ENCODE measurements around the gene MIF4GD.
"Not testable (repeated sequence)": the region's sequence is repeated elsewhere in the genome, so short reads cannot be mapped to it uniquely, and the experiment has no call there.

Gene MIF4GD

DNA sequence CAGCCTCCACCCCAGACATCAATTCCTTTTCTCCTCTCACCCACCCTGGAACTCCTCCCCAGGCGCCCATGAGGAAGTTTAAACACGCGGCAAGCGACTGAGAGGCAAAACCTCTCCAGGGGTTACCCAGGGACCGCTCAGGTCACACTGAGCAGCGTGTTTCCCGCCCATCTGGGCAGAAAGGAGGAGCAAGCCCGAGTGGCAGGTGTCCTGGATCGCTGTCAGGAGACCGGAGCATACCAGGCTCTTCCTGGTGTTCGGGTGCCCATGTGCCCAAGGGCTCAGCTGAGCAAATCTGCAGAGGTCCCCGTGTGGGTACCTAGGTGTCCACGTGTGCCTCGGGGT, 17.7 kb upstream of the MIF4GD start:
- TF ChIP-seq POLR2AphosphoS5 (IDR thresholded peaks at IDR 0.05; ENCODE audit: low read depth, low read length) (no peak), SPI1 (IDR thresholded peaks at IDR 0.05; ENCODE audit: low read depth, low read length) (no peak), TAF1 (IDR thresholded peaks at IDR 0.05; ENCODE audit: low read depth, low read length) (no peak), POLR2A (IDR thresholded peaks at IDR 0.05; ENCODE audit: low read depth, low read length) (no peak), POU2F2 (IDR thresholded peaks at IDR 0.05; ENCODE audit: low read depth, low read length) (no peak), PAX5 (IDR thresholded peaks at IDR 0.05; ENCODE audit: insufficient read depth, low read length, severe bottlenecking) (no peak)
- DNase-seq (ENCODE audit: insufficient read length, low spot score), result no peak
- FAIRE-seq, result no peak

DNA sequence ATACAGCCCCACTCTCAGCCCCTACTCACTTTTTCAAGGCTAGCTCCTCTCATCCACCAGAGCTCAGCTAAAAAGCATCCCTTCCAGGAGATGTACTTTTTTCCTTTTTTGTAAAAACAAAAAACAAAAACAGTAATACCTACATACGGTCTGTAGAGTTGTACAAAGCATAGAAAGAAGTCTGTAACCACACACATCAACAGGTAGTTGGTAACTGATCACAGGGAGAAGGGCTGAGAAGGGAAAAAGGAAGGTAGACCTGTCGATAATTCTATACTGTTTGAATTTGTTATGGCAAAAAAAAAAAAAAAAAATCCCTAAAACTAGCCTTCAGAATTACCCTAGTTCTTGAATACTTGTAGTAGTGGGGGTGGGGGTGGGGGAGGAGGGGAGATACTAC, 17.3 kb upstream of the MIF4GD start:
- TF ChIP-seq POU2F2 (IDR thresholded peaks at IDR 0.05; ENCODE audit: low read depth, low read length) (no peak), TAF1 (IDR thresholded peaks at IDR 0.05; ENCODE audit: low read depth, low read length) (no peak), PAX5 (IDR thresholded peaks at IDR 0.05; ENCODE audit: insufficient read depth, low read length, severe bottlenecking) (no peak), SPI1 (IDR thresholded peaks at IDR 0.05; ENCODE audit: low read depth, low read length) (no peak), POLR2A (IDR thresholded peaks at IDR 0.05; ENCODE audit: low read depth, low read length) (no peak), POLR2AphosphoS5 (IDR thresholded peaks at IDR 0.05; ENCODE audit: low read depth, low read length) (no peak)
- no peak for FAIRE-seq

DNA sequence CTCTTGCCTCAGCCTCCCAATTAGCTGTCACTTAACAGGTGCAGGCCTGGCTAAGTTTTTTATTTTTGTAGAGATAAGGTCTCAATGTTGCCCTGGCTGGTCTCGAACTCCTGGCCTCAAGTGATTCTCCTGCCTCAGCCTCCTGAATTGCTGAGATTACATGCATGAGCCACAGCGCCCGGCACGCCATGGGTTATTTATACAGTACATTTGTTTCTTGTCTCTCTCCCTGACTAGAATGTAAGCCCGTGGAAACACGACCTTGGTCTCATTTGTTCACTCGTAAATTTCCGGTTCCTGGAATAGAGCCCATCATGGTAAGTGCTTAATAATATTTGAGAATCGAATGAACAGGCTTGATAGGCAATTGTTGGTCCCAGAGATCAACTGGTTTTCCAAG, 16.2 kb upstream of the MIF4GD start:
- DNase-seq (ENCODE audit: insufficient read length, low spot score) (no peak), FAIRE-seq (no peak)
- no peak for TF ChIP-seq TAF1 (IDR thresholded peaks at IDR 0.05; ENCODE audit: low read depth, low read length)
- TF ChIP-seq SPI1 (IDR thresholded peaks at IDR 0.05; ENCODE audit: low read depth, low read length), result no peak
- TF ChIP-seq POLR2AphosphoS5 (IDR thresholded peaks at IDR 0.05; ENCODE audit: low read depth, low read length), result no peak
- no peak for TF ChIP-seq POLR2A (IDR thresholded peaks at IDR 0.05; ENCODE audit: low read depth, low read length)
- TF ChIP-seq PAX5 (IDR thresholded peaks at IDR 0.05; ENCODE audit: insufficient read depth, low read length, severe bottlenecking), result no peak
- no peak for TF ChIP-seq POU2F2 (IDR thresholded peaks at IDR 0.05; ENCODE audit: low read depth, low read length)

More for the DNA sequence above, 17.3 kb upstream of the MIF4GD start:
- DNase-seq (ENCODE audit: insufficient read length, low spot score), result no peak

DNA sequence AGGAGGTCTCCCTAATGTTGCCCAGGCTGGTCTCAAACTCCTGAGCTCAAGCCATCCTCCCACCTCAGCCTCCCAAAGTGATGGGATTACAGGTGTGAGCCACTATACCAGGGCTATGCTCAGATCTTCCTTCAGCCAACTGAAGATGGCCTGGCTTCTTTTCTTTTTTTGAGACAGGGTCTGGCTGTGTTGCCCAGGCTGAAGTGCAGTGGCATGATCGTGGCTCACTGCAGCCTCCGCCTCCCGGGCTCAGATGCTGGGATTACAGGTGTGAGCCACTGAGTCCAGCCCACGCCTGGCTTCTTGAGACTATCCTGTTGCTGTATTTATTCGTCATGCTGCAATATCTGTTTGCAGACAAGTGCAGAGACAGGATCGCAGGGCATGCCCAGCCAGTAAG, 14.1 kb upstream of the MIF4GD start:
- FAIRE-seq, result no peak
- no peak for DNase-seq (ENCODE audit: insufficient read length, low spot score)
- TF ChIP-seq TAF1 (IDR thresholded peaks at IDR 0.05; ENCODE audit: low read depth, low read length) (no peak), PAX5 (IDR thresholded peaks at IDR 0.05; ENCODE audit: insufficient read depth, low read length, severe bottlenecking) (no peak), POU2F2 (IDR thresholded peaks at IDR 0.05; ENCODE audit: low read depth, low read length) (no peak), SPI1 (IDR thresholded peaks at IDR 0.05; ENCODE audit: low read depth, low read length) (no peak), POLR2AphosphoS5 (IDR thresholded peaks at IDR 0.05; ENCODE audit: low read depth, low read length) (no peak), POLR2A (IDR thresholded peaks at IDR 0.05; ENCODE audit: low read depth, low read length) (no peak)

DNA sequence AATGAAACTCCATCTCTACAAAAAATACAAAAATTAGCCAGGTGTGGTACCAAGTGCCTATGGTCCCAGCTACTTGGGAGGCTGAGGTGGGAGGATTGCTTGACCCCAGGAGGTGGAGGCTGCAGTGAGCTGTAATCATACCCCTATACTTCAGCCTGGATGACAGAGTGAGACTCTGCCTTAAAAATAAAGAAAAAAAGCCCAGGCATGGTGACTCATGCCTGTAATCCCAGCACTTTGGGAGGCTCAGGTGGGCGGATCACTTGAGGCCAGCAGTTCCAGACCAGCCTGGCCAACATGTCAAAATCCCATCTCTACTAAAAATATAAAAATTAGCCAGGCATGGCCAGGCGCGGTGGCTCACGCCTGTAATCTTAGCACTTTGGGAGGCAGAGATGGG, 9.2 kb upstream of the MIF4GD start:
- not testable (repeated sequence) for FAIRE-seq; DNase-seq (ENCODE audit: insufficient read length, low spot score)

DNA sequence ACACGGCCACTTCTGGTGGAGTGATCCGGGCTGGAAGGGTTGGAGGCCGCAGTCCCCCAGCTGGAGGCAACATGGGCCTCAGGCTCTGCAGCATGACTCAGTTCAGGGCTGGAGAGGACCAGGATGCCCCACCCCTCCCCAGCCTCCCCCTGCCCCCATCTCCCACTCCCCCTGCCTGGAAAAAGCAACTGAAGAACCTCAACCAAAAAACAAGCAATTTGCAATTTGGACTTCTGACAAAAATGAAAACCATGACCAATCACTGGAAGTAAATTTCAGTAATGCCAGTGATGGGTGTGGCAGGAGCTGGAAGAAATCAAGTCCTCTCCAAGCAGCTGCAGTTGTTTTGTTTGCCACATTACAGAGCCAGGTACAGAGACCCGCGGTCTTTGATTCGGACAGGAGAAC, 6.6 kb upstream of the MIF4GD start:
- DNase-seq (ENCODE audit: insufficient read length, low spot score) (no peak), FAIRE-seq (no peak)
- TF ChIP-seq TAF1 (IDR thresholded peaks at IDR 0.05; ENCODE audit: low read depth, low read length), result no peak
- TF ChIP-seq POLR2AphosphoS5 (IDR thresholded peaks at IDR 0.05; ENCODE audit: low read depth, low read length), result no peak
- no peak for TF ChIP-seq PAX5 (IDR thresholded peaks at IDR 0.05; ENCODE audit: insufficient read depth, low read length, severe bottlenecking)
- TF ChIP-seq SPI1 (IDR thresholded peaks at IDR 0.05; ENCODE audit: low read depth, low read length), result no peak
- TF ChIP-seq POLR2A (IDR thresholded peaks at IDR 0.05; ENCODE audit: low read depth, low read length), result no peak
- TF ChIP-seq POU2F2 (IDR thresholded peaks at IDR 0.05; ENCODE audit: low read depth, low read length), result no peak

DNA sequence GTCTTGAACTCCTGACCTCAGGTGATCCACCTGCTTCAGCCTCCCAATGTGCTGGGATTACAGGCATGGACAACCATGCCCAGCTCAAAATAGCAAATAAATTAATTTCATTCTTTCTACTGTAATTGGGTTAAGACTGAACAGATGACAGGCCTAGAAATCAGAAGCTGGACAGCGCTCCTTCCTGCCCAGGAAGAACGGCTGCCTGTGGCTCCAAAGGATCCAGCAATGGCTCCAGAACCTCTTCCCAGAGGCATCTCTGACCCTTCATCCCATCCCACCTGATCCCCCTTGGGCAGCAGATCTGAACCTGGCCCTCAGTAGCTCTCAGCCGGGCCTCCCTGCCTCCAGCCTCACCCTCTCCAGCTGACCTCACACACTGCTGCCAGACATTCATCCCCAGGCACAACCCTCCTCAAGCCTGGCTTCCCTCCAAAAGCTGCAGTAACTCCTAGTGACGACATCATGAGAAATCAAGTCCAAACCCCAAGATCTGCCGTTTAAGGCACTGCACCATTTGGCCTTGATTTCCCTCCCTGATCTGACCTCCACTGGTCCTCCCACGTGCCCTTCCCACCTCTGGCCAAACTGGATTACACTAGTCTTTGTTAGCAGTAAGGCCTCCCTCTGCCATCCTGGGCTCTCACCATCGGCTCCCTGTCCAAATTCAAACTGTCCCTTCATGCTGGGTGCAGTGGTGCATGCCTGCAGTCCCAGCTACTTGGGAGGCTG, 3.1 kb upstream of the MIF4GD start:
- FAIRE-seq, result no peak
- DNase-seq (ENCODE audit: insufficient read length, low spot score), result no peak

DNA sequence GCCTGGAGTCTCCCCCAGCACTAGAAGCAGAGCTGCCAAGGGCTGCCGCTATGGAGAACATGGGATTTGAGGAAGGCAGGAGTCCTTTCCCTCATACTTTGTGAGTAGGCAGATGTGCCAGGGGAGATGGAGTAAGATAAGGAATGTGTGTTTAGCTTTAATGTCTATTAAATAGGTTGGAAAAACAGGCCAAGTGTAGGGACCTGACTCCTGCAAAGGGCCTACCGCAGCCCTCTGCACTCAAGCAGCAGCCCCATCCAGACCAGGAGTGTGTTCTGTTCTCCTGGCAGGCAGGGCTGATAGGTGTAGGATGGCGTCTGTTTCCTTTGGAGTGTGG, 1.8 kb upstream of the MIF4GD start:
- FAIRE-seq, result no peak

More for the DNA sequence above, 3.1 kb upstream of the MIF4GD start:
- no peak for TF ChIP-seq PAX5 (IDR thresholded peaks at IDR 0.05; ENCODE audit: insufficient read depth, low read length, severe bottlenecking)
- 0 out of 2 replicates have a peak, but pooled peaks have one; percentile 20 for TF ChIP-seq POLR2AphosphoS5 (IDR thresholded peaks at IDR 0.05; ENCODE audit: low read depth, low read length)
- TF ChIP-seq POLR2A (IDR thresholded peaks at IDR 0.05; ENCODE audit: low read depth, low read length), result peak; percentile 38; the same call in 1 of the 2 replicates

DNA sequence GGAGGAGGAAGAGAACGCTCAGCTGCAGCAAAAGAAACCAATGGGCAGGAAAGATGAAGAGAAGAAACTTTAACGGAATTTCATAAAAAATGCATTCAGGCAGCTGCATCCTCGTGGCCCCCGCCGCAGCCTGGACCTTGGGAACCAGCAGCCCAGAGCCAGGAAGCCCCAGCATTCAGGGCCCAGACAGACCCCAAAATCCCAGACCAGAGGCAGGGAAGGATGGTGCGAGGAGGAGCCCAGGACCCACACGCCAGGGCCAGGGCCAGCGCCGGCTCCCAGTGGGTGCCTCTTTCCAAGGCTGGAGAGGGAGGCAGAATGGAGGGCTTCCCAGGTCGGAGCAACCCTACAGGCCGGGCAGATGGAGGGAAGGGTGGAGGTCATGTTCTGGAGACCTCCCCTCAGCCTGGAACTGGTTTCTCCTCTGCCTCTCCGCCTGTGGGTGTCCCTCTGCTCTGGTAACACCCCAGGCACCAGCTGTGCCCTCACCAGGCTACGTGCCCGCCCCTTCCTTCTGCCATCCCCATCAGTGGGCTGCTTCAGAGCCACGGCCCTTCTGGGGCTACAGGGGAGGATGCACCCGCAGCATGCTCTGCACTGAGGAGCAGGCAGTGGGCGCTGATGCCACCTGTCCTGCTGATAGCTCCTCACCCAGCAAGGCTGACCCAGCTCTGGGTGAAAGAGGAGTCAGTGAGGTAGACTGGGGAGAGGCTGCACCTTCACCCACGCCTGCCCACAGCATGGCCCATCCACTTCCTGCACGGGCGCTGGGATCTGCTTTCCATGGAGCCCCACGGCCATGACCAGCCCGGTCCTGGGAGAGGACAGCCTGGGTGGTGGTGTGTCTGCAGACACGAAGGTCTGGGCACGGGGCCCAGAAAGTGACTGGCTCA, 1.2 kb upstream of the MIF4GD start:
- TF ChIP-seq TAF1 (IDR thresholded peaks at IDR 0.05; ENCODE audit: low read depth, low read length) (no peak), PAX5 (IDR thresholded peaks at IDR 0.05; ENCODE audit: insufficient read depth, low read length, severe bottlenecking) (no peak), POLR2AphosphoS5 (IDR thresholded peaks at IDR 0.05; ENCODE audit: low read depth, low read length) (peak; percentile 60; the same call in 1 of the 2 replicates), POLR2A (IDR thresholded peaks at IDR 0.05; ENCODE audit: low read depth, low read length) (peak; percentile 66), SPI1 (IDR thresholded peaks at IDR 0.05; ENCODE audit: low read depth, low read length) (no peak), POU2F2 (IDR thresholded peaks at IDR 0.05; ENCODE audit: low read depth, low read length) (no peak; the same call in 1 of the 2 replicates)
- no peak for DNase-seq (ENCODE audit: insufficient read length, low spot score)
- peak; percentile 80 for FAIRE-seq

More for the DNA sequence above, 1.8 kb upstream of the MIF4GD start:
- TF ChIP-seq POU2F2 (IDR thresholded peaks at IDR 0.05; ENCODE audit: low read depth, low read length), result no peak
- TF ChIP-seq TAF1 (IDR thresholded peaks at IDR 0.05; ENCODE audit: low read depth, low read length), result no peak
- peak; percentile 2; the same call in 1 of the 2 replicates for TF ChIP-seq POLR2A (IDR thresholded peaks at IDR 0.05; ENCODE audit: low read depth, low read length)
- no peak for TF ChIP-seq PAX5 (IDR thresholded peaks at IDR 0.05; ENCODE audit: insufficient read depth, low read length, severe bottlenecking)
- no peak for DNase-seq (ENCODE audit: insufficient read length, low spot score)
